NK-92 treated with Interleukin-12 subunit alpha and Interleukin-12 subunit beta, amount 100 ng/mL, for 24 hours (cell line): Measurements from ENCODE around the gene SIDT1.

Experiments used
- DNase-seq: peaks from one replicate; lab custom pipeline; 2025; lab: John Stamatoyannopoulos, UW

The SIDT1 gene

DNA sequence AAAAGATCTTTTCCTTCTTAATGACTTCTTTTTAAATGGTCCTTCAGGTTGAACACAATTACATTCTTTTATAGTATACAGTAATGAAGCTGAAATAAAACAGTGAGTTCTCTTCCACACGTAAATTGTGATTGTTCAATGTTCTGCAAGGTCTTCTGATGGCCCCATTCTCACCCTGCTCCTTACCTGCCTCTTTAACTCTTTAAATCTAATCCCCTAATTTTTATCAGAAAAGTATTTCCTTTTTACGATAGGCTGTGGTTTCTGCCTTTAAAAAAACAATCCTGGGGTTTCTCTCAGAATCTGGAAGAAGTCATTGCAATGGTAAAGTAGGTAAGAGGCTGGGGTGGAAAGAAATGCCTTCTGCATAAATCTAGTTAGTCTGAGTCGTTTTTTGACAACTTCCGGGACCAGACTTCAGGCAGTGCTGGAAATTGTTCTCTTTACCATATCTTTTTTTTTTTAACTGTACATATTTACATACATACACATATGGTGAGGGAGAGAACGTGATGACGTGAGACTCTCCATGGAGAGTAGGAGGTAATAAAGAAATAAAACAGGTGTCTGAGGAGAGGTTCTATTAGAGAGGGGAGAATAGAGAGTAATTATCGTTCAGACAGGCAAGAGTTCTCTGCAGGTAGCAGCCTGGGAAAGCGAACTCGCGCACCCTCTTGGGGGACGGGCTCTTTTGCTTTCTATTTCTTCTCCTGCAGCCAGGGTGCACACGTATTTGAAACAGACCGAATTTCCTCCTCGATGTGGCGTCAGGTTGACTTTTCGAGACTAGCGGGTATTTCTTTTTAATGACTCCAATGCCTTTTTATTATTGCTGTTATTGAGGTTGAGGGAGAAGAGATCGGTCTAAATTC lies at the start of gene SIDT1:
SIDT1 (plus strand) TSS at position 730 of the 872 bp plus-strand sequence. CDS start 467 bp downstream, outside the sequence.
- peak; percentile 67 for DNase-seq

DNA sequence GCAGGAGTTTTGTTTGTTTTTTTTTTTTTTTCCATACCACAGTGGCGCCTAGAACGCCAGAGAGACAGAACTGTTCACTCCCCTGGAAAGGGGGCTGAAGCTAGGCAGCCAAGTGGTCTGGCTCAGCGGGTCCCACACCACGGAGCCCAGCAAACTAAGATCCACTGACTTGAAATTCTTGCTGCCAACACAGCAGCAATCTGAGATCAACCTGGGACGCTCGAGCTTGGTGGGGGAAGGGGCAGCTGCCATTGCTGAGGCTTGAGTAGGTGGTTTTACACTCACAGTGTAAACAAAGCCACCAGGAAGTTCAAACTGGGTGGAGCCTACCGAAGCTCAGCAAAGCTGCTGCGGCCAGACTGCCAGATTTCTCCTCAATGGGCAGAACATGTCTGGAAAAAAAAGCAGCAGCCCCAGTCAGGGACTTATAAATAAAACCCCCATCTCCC lies 47.2 kb upstream of the SIDT1 start:
- DNase-seq = no peak

DNA sequence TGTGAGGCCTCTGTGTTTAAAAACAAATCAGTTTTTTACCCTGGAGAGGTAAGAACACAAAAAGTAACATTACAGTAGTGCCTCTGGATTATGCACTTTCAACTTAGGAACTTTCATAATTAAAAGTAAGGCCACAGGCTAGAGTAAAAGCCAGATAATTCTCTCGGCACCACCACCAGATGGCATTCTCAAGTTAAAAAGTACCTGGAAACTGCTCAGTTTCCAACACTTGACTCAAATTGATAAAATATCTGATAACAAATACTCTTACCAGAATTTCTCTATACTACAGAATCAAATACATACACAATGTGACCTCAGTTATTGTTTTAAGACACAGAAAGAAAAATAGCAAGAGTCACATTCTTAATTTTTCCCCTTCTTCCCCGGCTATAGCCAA lies 37.3 kb upstream of the SIDT1 start:
- DNase-seq = no peak

DNA sequence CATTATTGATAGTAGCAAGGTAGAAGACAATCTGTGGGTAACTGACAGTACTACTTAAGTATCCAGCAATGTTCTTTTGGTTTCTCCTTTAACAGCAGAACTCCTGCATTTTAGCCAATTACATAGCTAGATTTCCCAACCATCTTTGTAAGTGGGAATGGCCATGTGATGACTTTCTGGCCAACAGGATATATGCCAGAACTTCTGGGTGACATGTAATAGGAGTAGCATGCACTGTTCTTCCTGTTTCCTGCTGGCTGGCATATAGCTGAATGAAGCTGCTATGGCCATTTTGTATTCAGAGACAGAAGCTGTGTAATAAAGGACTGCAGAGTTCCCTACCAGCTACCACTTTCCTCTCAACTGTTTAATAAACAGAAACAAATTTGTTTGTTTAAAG lies 35.4 kb upstream of the SIDT1 start:
- DNase-seq = no peak

DNA sequence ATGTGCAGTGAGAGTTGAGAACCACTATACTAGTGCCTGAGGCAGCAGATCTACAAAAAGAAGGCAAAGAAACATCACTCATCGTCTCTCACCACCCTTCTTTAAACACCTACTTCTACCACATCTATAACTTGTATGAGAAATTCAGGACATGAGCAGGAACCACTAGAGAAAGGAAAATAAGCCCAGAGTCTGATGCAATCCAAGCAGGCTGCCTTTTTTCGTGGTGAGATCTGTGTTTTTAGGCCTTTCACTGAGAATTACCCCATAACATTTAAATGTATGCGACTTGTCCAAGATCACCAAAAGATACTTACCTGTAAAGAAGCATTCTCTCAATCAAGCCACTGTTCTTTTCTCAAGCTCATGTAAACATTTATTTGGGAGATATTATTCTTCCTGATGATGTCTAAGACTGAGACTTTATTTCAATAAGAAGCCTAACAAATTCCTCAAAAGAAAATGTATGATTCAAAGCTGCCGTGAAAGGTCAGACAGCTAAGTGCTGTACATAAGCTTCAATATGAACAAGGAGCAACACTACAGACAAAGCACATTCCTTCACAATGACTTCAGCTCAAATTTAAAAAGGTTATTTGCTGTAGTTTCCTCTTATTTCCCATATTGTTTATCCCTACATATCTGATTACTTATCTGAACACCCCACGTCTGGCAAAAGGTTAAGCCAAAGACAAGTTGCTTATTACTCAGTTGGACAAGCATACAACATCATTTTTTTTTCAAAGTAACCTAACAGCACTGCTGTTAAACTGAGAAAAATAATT lies 33.9 kb upstream of the SIDT1 start:
- DNase-seq = no peak

DNA sequence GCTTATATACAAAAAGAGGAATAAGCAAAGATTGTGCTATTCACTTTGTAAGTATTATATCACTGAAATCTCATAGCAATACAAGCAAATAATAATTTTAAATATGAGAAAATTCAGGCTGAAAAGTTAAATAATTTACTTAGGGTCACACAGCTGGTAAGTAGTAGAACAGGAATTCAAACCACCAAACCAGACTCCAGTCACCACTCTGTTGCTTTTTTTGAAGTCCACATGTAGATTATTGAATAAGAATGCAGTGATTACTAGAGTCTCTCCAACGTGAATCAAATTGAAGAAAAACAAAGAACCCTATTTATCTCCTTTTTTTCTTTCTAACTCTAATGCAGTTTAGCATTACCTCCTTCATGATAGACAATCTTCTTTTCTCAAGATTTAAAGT lies 33.3 kb upstream of the SIDT1 start:
- DNase-seq = no peak

DNA sequence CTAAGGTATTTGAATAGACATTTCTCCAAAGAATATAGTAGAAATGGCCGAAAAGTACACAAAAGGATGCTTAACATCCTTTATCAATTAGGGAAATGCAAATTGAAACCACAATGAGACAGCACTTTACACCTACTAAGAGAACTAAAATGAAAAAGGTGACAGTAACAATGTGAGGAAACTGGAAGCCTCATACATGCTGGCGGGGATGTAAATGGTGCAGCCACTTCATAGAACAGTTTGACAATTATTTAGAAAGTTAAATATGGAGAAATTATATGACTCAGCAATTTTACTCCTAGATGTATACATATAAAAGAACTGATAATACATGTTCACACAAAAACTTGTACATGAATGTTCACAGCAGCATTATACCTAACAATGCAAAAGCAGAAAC lies 30.8 kb upstream of the SIDT1 start:
- no peak for DNase-seq

DNA sequence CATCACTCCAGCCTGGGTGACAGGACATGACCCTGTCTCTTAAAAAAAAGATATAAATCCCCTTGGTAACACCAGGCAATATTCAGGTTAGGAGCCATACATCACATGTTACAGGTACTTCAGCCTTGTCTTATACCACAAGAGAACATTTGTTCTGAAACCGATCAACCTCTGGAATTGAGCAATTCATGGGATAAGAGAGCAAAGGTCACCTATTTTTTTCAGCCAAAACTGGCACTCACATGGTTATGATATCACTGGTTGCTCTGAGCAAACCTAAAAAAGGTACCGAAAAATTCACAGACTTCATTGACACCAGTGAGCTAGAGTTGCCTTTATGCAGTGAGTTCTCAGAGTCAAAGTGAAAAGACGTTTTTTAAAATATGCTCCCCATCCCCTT lies 26.5 kb upstream of the SIDT1 start:
- DNase-seq = no peak

DNA sequence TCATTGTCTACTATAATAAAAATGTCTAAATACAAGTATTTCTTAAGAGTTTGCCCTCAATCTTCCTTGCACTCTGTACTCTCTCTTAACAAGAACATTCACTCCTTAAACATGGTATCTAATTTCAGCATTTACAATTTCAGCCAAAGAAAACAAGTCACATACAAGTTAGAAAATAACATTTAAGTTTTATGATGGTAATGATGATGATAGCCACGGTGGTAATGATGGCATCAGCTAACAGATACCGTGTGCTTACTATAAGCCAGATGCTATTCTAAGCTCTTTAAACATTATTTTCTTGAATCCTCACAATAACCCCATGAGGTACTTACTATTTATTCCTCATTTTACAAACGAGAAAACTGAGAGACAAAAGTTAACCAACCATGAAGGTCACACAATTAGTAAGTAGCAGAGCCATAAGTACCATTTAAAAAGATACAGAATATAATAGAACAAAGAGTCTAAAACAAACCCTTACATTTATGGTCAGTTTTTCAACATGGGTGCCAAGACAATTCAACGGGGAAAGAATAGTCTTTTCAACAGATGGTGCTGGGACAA lies 24.8 kb upstream of the SIDT1 start:
- no peak for DNase-seq

DNA sequence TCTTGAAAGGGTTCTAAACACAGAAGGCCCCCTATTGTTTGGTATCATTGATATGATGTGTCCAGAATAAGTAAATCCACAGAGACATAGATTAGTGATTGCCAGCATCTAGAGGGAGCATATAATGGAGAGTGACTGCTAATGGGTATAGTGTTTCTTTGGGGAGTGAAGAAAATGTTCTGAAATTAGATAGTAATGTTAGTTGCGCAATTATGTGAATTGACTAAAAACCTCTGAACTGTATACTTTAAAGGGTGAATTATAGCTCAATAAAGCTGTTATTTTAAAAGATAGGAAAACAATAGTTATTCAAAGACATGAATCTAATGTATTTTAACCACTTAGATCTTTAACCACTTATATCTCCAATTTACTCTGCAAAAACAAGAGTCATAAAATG lies 23.4 kb upstream of the SIDT1 start:
- DNase-seq = no peak

DNA sequence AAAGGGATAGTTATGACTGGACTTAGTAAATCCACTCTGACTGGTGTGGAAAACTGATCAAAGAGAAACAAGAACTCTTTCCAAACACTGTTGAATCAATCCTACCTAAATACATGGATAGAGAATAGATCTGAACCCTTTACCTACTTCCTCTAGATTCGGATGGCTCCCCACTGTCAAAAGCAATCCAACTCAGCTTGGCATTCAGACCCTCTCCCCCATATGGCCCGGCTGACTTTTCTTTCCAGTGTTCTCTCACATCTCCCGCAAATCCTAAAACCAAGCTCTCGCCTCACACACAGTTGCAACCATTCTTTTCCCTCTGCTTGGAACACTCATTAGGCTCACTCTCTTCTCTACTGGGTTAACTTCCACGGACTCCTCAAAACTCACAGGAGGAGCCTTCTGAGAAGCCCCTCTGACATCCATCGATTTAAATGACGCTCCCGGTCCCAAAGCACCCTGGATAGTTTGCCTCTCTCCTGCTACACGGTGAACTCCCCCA lies 18.0 kb upstream of the SIDT1 start:
- no peak for DNase-seq

DNA sequence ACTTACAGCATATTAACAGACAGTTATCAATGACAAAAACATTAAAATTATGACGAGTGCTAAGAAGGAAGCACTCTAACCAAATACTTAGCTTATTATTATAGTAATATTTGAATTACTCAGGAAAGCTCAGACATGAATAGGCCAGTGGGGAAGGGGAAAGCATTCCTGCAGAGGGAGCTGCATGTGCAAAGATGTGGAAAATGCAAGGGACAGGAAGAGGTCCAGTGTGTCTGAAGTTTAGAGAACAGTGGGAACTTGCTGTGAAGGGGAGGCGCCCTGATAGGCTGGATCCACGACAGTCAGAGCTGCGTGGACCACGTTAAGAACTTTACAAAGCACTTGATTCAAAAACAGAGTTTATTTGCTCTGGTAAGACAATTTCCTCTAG lies 16.2 kb upstream of the SIDT1 start:
- DNase-seq = no peak

DNA sequence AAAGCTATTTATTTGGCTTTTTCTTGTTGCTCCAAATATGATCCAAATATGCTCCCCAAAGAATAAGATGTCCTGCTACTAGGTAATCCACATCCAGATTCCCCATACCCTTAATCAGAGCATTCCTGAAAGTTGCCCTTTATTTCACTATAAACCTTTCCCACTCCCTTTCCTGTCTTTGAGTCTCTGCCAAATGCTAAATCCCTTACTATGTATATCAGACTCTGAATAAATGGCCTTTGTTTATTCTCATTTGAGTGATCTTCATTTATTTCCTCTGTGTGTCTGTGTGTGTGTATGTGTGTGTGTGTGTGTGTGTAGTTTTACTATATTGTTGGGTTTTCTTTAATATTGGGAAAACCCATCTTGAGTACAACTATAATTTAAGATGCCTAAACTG lies 10.4 kb upstream of the SIDT1 start:
- no peak for DNase-seq

DNA sequence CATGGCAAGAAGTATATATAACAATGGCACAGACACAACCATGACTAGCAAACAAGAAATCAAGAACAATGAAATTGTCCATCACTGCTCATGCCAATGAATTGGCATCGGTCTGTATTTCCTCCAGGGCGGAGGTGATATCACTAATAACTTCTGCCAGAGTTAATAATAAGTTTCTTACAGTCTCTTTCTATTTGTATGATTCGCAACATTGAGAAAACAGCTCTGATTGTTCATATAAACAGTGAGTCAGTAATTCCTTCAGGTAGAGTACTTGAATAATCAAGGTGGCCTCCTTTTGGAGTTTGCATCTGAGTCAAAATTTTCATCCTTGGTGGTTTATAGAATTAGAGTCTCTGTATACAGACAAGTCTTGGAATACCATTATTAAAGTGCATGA lies 9.1 kb upstream of the SIDT1 start:
- no peak for DNase-seq

DNA sequence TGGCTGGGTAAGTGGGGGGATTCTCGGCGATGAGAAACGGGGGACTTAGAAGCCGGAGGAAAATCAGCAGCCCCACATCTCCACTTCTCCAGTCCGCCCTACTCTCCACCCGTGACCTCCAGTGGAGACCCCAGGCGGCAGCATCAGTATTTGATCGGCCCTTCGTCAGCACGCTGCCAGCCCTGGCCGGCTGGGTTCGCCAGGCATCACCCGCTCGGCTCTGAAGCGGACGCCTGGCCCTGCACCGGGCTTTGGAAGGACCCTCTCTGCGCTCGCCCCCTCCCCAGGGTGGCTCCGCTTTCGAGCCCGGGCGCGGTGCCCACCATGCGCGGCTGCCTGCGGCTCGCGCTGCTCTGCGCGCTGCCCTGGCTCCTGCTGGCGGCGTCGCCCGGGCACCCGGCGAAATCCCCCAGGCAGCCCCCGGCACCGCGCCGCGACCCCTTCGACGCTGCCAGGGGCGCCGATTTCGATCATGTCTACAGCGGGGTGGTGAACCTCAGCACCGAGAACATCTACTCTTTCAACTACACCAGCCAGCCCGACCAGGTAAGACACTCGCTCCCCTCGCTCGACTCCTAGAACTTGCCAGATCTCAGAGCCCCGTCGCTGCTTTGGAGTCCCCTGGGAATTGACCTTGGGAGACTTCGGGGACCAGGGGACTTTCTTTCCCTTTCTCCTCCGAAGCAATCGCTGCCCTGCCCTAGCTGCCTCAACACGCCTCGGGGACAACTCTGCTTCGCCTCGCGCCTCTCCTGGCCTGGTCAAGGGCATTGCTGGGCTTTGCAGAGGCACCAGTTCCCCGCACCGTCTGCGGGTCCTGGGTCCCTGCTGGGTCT lies 561 bp downstream of the SIDT1 start:
- DNase-seq = peak; percentile 75

DNA sequence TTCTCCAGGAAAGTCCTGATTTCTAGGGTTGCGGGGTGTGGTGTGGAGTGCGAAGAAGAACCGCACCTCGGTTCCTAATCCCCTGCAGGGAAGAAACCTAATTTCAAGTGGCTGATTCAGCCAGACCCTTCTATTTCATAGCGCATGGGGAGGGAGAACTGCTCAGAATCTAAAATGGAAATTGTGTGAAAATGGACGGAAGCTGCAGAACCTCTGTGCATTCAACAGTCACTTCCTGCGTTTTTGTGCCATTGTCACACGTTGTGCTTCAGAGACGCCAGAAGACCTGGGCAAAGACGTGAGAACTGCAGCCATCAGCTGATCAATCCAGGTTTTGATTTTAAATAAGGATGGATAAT lies 1.2 kb downstream of the SIDT1 start:
- peak; percentile 33 for DNase-seq

DNA sequence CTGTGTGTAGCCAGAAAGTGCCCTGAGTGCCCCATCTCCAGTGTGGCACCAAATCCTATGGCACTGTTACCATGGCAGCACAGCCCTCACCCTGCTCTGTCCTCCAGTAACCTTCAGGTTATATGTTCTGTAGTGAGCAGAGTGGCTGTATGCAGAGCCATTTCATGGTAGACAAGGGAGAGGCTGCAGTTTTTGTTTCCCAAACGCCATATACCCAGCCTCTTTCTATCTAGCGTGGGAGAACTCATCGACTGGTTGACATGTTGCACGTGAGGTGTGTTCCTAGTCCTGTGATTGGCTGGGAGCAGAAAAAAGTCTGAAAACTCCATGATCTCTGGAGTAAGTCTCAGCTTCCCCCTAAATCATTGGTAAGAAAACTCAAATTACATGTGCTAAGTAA lies 2.0 kb downstream of the SIDT1 start:
- DNase-seq = no peak

DNA sequence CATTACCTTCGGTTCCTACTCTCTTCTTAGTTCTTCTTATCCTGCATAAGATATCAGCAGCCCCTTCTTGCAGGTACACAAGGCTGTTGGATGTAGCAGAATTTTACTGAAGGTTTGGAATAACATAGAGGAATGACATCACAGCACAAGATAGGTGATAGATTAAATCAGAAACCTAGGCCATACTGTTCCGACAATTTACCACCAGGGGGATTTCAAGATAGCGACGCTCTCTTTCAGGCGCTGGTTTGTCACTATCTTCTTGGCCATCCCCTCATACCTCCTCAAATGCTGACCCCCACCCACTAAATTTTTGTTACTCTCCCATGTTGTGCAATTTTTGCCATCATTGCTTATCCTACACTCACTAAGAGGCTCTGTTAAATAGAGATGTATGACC lies 3.5 kb downstream of the SIDT1 start:
- DNase-seq = no peak

DNA sequence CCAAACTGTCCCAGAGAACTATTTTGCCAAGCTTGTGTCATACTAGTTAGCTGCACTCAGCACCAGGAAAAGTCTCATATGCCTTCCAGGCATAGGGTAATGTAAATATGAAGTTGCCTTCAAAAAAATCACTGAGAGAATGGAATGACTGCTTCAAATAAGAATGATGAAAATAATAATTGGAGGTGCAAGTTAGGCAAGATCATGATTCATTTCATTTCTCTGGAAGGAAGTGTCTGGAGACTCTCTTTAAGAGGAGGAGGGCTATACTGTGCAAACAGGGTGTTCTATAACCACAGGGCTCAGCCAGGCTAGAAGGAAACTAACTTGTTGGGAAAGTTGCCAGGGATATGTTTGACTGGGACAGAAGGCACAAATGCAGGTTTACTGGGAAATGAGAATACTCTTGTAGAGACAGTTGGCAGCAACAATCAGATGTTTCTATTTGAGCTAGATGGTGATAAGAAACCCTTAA lies 4.3 kb downstream of the SIDT1 start:
- no peak for DNase-seq

DNA sequence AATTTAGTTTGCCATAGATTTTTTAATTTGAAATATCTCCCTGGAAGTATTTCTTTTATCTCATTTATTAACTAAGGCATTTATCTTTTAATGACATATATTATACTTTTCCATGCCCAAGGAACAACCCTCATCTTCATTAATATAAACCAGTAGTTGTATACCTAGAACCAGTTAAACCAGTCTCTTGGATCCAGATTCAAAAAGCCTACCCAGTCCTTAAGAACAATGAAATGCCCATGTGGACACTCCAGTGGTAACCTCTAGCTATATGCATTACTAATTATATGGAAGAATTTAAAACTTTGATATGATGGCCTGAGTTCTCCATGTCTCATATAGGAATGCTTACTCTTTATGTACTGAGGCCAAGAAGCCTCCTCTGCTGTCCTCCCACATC lies 4.8 kb downstream of the SIDT1 start:
- DNase-seq = no peak

DNA sequence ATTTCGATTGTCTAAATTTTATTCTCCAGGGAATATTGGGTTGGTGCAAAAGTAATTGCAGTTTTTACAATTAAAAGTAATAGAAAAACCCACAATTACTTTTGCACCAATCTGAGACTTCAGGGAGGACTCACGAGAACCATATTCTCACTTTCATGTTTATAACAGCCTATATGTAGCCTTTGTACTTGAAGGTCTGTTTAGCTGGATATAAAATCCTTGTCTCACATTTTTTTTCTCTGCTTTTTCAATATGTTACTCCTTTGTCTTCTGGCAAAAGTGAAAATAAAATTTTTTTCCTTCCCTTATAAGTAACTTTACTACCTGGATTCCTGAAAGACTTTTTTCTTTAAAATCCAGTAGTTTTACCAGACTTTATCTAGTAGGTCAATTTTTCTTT lies 9.2 kb downstream of the SIDT1 start:
- DNase-seq = no peak

DNA sequence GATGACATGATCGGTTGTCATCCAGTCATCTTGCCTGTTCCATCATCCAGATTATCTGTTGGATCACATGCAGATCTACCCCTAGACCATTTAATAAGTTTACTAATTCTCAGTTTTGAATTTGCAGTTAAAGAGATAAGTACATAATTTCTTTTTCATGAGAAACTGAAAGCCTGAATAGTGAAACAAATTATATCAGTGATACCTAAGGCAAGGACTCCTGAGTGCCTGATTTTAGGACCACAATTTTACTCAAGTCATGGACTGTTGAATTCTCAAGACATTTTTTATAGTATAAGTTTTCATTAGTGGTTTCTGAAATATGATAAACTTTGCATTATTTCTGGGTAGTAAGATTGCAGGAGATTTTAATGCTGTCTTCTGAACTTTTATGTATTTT lies 13.2 kb downstream of the SIDT1 start:
- DNase-seq = no peak
